Globus pallidus (tissue), 1 donor: Measurements from ENCODE around the gene HIC2.
"Not testable (repeated sequence)": the region's sequence is repeated elsewhere in the genome, so short reads cannot be mapped to it uniquely, and the experiment has no call there.

ENCODE experiments used
- DNase-seq: peaks from one replicate; pipeline ENCODE4 v3.0.0-alpha.2; 2015; ENCODE audit warnings: low spot score

HIC2 gene

GRCh38 chr22:21490556-21490955 is 73.4 kb downstream of the HIC2 start:
- not testable (repeated sequence) for DNase-seq

- DNase-seq = not testable (repeated sequence)
Observed at GRCh38 chr22:21492271-21492670, 75.1 kb downstream of the HIC2 start.

- not testable (repeated sequence) for DNase-seq
Observed at GRCh38 chr22:21493789-21494782, 76.9 kb downstream of the HIC2 start.

GRCh38 chr22:21497984-21498383 is 80.8 kb downstream of the HIC2 start:
- DNase-seq = not testable (repeated sequence)

- not testable (repeated sequence) for DNase-seq
Observed at GRCh38 chr22:21498489-21498888, 81.3 kb downstream of the HIC2 start.

DNA sequence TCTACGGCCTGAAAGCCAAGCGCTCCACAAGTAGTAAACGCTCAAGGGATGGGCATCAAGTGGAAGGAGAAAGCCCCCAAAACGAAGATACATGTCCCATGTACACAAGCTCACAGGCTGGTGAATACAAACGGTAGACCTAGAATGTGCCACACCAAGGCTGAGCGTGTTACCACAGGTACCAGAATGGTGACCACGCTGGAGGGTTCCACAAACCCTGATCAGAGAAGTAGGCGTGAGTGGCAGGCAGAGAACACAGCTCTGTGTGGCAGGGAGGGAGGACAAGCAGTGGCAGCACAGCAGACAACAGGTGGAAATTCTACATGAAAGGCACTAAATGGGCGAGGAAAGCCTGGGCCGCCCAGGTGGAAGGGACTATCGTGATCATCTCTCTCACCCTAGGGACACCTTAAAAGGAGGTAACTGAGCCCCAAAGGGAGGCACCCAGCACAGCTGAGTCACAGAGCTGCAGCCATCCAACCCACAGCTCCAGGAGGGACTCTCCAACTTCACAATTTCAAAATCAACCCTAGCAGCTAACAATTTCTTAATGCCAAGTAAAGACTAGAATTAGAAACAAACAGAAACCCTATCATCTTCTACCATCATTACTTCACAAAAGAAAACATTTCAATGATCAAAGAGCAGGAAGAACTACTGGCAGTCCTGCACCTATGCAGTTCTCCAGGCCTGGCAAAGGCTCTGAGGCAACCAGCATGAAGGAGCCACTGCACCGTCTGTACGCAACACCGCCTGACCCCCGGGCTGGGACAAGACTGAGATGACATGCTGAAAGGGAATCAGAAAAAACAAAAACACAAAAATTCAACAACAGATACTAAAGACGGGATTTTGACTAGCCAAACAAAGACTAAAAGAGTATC is 82.7 kb downstream of the HIC2 start:
- not testable (repeated sequence) for DNase-seq
